ENCODE data around the gene RTN1. TPM values are rescaled to one million over a fixed set of nuclear protein-coding genes. Genes with fewer than 3 reads are reported as not detected.

RTN1 gene
- total RNA-seq, 1 donor, result 0.43 TPM

- TF ChIP-seq, protein P1, sequence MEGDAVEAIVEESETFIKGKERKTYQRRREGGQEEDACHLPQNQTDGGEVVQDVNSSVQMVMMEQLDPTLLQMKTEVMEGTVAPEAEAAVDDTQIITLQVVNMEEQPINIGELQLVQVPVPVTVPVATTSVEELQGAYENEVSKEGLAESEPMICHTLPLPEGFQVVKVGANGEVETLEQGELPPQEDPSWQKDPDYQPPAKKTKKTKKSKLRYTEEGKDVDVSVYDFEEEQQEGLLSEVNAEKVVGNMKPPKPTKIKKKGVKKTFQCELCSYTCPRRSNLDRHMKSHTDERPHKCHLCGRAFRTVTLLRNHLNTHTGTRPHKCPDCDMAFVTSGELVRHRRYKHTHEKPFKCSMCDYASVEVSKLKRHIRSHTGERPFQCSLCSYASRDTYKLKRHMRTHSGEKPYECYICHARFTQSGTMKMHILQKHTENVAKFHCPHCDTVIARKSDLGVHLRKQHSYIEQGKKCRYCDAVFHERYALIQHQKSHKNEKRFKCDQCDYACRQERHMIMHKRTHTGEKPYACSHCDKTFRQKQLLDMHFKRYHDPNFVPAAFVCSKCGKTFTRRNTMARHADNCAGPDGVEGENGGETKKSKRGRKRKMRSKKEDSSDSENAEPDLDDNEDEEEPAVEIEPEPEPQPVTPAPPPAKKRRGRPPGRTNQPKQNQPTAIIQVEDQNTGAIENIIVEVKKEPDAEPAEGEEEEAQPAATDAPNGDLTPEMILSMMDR (IDR thresholded peaks at IDR 0.05; ENCODE audit: insufficient read depth, low read depth, low read length), result no peak
- no peak overlapping the region for H3K4me3 ChIP-seq (ENCODE audit: low read depth, low read length)
- no peak for DNase-seq (ENCODE audit: low read depth)
These were observed 58.8 kb downstream of the RTN1 start for GRCh38 chr14:59811815-59812214.

- H3K4me3 ChIP-seq (ENCODE audit: low read depth, low read length), result no peak overlapping the region
- TF ChIP-seq, protein P1 (IDR thresholded peaks at IDR 0.05; ENCODE audit: insufficient read depth, low read depth, low read length), result no peak
- no peak for DNase-seq (ENCODE audit: low read depth)
These were observed 59.5 kb downstream of the RTN1 start for GRCh38 chr14:59811073-59811472.

- no peak for DNase-seq (ENCODE audit: low read depth)
- TF ChIP-seq, protein P1 (IDR thresholded peaks at IDR 0.05; ENCODE audit: insufficient read depth, low read depth, low read length), result no peak
- H3K4me3 ChIP-seq (ENCODE audit: low read depth, low read length), result no peak overlapping the region
These were observed 67.5 kb downstream of the RTN1 start for GRCh38 chr14:59803052-59803540.

- TF ChIP-seq, protein P1 (IDR thresholded peaks at IDR 0.05; ENCODE audit: insufficient read depth, low read depth, low read length), result no peak
- no peak for DNase-seq (ENCODE audit: low read depth)
- H3K4me3 ChIP-seq (ENCODE audit: low read depth, low read length), result no peak overlapping the region
These were observed 82.4 kb downstream of the RTN1 start for GRCh38 chr14:59788176-59788575.

- no peak for DNase-seq (ENCODE audit: low read depth)
- TF ChIP-seq, protein P1 (IDR thresholded peaks at IDR 0.05; ENCODE audit: insufficient read depth, low read depth, low read length), result no peak
- H3K4me3 ChIP-seq (ENCODE audit: low read depth, low read length), result no peak overlapping the region
These were observed 83.4 kb downstream of the RTN1 start for GRCh38 chr14:59787045-59787674.

DNA sequence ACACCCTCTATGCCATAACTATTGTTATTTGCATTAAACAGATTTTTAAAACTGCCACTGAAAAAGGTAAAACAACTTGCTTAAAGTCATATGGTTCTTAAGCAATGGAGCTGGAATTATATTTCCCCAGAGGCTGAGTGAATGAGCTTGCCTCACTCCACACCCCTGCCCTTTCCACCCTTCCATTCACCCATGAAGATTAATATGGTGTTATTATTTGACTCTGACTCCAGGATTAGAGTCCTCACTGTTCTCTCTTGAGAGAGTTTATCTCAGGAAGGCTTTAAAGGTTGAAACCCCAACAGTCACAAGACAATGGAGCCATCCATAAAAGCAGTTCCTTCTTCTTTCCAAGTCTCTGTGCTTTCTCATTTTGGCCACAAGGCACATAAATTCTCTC, 84.9 kb downstream of the RTN1 start:
- TF ChIP-seq, protein P1 (IDR thresholded peaks at IDR 0.05; ENCODE audit: insufficient read depth, low read depth, low read length), result no peak
- DNase-seq (ENCODE audit: low read depth), result no peak

DNA sequence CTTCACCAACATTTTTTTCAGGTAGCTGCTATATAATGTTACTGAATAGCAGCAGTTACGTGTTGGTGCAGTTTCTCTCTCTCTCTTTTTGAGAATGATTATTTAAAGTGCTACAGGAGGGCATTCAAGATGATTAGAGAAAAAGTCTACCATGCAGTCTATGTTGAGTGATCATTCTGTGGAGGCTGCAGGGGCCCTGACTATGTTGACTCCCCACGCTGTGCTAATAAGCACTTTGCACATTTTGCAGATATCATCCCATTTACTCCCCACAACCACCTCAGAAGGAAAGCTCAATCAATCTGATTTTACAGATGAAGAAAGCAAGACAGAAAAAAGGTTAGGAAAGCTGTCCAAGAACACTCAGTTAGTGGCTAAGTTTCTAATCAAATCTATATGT, 87.8 kb downstream of the RTN1 start:
- DNase-seq (ENCODE audit: low read depth), result no peak
- TF ChIP-seq, protein P1 (IDR thresholded peaks at IDR 0.05; ENCODE audit: insufficient read depth, low read depth, low read length), result no peak
- no peak overlapping the region for H3K4me3 ChIP-seq (ENCODE audit: low read depth, low read length)

More for the DNA sequence above, 84.9 kb downstream of the RTN1 start:
- H3K4me3 ChIP-seq (ENCODE audit: low read depth, low read length), result no peak overlapping the region
